Forelimb muscle (tissue), 1 donor: ENCODE measurements around the gene ACADVL. TPM values are rescaled to one million over a fixed set of nuclear protein-coding genes. Genes with fewer than 3 reads are reported as not detected.
A peak's percentile ranks its signal among the peaks of the same experiment; 100 is the strongest.
"Not testable (repeated sequence)": the region's sequence is repeated elsewhere in the genome, so short reads cannot be mapped to it uniquely, and the experiment has no call there.

Experiments
- DNase-seq: peaks from one replicate; pipeline ENCODE4 v3.0.0-alpha.2; 2013; ENCODE audit warnings: low read depth
- polyA plus RNA-seq: library from polyadenylated mRNA; unstranded; fragments of 120-200 nt; gene quantifications from one replicate; pipeline ENCODE4 v1.2.1, GENCODE V29; 2013; ENCODE audit not compliant: insufficient read length

The ACADVL gene
- polyA plus RNA-seq, 1 donor: 243 TPM

DNA sequence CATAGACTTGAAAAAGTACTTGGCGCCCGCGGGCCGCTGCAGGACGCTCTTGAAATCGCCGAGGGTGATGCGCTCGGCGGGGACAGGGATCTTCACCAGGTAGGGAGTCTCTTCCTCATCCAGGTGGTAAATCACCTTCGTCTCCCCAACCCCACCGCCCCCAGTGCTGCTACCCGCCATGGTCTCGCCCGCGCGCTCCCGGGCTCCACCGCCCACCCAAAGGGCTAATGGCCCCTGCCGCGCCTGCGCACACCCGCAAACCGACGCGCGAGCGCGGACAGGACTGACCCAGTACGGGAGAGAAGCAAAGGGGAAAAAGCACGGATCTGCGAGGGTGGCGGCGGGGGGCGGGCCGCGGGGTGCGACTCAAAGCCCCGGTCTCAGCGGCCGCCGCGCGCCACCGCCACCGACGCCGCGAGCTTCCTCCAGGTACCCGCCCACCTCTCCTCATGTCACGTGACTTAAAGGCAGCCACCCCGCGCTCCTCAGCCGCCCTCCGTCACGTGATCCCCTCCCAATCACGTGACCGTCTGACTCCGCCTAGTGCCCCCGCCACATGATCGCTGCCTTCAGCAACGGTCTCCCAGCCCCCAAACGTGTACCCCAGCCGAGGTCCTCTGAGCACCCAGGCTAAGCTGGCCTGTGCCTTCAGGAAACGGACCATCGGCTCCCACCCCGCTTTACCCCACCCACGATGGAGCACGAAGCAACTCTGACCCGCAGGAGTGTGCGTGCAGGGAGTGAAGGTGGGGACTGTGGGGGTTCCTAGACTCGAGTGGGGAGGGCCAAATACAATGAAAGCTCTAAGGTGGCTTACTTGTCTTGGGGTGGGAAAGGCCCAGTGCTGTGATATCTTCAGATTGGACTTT is 14.6 kb downstream of the ACADVL start, which contains the start of gene DVL2:
Gene DVL2 (minus strand): TSS at position 435 of the 869 bp plus-strand sequence. CDS start 255 bp downstream, at position 180.
- peak; percentile 82 for DNase-seq

DNA sequence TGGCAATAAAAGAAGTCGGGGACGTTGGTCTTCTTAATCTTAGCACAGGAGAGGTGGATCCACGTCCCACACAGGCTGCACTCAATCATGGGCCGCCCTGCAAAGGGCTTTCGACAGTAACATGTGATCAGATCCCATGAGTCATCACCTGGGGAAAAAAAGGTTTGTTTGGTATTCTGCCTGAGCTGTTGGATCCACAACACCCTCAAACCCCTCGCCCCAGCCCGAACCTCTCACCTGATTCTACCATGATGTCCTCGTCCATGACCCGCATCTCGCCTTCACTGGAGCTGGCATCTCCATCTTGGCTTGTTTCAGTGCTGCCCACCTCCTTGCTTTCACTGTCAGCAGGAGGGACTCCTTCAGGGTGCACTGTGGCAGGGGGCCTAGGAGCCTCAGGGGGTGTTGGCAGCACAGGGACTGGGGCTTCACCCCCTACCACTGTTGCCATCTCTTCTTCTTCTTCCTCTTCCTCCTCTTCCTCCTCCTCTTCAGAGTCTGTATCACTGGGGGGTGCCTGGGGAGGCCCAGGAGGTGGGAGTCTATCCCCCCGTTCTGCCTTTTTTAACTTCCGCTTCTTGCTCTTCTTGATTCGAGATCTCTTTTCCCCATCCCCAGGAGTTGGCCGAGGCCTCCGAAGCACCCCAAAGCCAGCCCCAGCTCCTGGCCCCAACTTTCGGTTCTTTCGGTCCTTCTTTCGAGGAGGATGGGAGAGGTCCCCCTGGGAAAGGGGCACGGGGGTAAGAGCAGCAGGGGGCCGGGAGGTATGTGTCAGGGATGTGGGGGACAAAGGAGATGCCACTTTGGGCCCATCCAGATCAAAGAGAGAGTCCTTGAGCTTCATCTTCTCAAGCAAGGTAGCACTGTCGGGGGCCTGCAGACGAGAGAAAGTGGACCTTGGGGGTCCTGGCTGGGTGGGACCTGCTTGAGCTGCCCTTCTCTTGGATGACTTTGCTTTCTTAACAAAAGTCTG is 16.2 kb downstream of the ACADVL start:
- no peak for DNase-seq

DNA sequence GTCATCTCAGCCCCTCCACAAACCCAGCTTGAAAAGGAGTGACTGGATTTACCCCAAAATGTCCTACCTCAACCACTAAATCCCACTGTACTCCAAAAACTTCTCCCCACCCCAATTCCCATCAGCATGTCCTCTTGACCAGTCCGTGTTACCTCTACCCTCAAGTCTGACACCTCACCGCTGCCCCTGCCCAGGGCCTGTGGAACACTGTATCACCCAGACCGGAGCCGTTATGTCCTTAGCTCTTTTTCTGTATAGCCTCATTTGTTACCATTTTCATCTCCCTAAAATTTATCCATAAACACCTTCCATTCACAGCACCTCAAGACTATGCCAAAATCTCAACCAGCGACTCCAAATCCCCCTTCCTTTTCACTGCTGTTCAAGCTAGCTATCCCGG is 17.1 kb downstream of the ACADVL start:
- DNase-seq: no peak

DNA sequence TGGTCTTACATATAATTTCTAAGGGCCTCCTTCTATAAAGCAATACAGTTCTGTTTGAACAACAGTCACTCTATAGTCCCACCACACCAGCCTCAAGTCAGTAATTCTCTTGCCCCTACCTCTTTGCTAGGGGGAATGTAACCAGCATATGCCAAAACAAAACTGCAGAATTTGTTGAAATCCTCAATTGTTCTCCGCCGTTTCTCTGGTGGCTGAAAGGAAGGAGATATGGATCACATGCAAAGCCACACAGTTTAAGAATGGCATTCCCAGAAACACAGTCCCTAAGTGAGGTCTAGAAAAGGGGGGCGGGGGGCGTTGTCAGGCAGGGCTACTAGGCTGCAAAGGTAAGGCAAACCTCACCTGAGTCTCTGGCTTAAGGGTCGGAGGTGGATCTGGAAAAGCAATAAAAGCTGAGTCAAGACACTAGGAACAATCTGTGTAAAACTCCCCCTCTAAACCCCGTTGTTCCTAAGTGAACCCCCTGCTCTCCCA is 17.6 kb downstream of the ACADVL start:
- no peak for DNase-seq

DNA sequence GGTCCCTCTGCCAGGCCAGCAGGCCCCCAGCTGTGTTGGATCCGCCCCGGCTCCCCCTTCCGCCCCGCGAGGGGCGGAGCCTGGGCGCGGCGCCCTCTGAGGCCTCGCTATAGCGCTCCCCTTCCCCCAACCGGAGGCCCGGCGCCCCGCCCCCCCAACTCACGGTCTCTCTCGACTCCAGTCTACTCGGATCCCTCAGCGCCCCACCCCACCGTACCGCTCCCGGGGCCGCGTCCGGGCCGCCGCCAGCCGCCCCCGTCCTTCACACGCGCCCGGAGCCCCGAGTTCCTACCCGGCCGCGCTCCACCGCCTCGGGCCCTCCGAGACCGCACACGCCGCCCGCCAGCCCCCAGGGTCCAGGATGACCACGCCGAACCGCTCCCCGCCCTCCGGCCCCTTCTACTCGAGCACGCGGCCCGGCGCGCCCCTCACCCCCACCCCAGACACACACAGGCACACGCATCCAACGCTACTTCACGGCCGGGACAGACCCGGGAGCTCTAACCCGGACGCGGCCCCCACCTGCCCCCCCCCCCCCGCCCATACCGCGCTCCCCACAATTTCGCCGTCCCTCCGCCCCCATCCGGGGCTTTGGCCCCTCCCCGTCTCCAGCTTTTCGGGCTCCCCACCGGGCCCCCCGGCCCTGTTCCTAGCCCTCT is 18.2 kb downstream of the ACADVL start:
- DNase-seq: no peak

DNA sequence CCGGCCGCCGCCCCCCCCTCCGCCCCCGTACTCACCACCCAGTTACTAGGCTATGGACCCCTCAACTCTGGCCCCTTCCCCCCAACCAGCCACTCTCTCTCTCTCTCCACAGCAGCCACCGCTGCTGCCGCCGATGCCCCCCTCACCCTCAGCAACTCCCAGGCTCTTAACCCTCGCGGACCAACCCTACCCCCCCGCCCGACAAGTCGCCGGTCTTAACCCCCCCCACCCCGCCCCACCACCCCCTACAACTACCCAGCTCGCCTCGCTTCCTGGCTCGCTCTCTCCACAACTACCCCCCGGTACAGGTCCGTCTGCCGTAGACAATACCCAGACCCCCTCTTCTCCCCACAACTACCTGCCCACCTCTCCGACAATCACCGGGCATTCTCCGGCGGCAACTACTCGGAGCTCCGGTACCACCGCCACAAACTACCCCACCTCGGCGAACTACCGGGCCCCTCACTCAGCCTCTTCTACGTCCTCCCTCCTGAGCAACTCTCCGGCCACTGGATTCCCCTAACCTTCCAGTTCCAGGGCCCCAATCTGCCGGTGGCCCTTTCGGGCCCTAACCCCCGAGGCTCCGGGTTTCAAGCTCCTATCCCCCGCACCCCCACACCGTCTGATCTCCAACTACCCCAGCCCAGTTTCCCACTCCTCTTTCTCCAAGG is 18.8 kb downstream of the ACADVL start:
- DNase-seq: no peak

DNA sequence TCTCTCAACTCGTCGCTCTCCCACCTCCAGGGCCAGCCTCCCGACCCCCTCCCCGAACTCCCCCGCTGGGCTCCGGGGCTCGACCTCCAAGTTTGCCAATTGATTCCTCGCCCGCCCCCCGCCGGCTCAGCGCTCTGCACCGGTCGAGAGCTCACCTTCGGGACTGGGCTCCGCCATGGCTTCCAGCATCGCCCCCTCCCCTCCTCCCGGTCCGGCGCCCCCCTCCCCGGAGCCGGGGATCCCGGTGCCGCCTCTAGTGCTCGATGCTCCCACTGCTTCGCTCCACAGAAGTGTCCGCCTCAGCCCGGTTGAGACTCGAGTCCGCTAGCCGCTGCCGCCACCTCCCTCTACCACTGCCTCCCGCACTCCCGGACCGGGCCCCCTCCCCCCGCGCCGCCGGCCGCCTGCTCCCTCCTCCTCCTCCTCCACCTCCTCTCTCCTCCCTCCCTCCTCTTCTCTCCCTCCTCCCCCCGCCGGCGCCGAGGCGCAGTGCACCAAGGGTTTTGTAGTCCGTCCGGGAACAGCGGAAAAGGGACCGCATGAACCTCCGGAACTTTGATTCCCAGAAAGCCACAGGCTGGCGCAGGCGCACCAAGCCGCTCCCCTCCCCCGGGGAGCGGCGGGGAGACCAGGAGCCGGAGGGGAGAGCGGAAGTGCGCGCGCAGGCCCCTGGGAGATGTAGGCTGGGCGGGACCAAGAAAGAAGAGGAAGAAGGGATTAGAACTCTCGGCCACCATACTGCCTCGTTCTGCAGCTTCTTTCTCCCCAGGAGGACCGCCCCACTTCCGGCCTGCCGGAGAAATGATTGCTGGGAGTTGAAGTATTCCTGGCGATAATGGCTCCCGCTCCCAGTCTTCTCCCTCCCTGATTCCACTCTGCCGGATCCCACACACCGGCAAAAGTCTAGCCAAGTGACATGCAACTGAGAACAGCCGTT is 19.6 kb downstream of the ACADVL start, which contains the start of gene PHF23:
Gene PHF23 (minus strand): TSS at position 367 of the 937 bp plus-strand sequence. CDS start 178 bp downstream, at position 189.
- DNase-seq: peak; percentile 100

DNA sequence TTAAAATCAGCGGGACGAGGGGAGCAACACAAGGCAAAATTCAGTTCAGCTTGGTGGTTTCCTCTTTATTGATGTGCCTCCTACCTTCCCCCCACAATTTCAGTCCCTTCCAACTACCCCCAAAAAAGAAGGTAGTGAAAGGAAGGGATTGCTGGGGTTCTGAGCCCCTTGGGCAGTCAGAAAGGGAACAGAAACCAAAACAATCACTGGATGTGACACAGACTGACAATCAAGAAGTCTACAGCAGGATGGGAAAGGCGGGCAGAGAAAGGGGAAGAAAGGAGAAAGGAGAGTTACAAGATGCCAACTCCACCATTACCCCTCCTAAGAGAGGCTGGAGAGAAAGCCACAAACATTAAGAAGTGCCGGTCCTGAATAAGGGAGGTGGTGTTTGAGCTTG is 20.6 kb downstream of the ACADVL start:
- no peak for DNase-seq

DNA sequence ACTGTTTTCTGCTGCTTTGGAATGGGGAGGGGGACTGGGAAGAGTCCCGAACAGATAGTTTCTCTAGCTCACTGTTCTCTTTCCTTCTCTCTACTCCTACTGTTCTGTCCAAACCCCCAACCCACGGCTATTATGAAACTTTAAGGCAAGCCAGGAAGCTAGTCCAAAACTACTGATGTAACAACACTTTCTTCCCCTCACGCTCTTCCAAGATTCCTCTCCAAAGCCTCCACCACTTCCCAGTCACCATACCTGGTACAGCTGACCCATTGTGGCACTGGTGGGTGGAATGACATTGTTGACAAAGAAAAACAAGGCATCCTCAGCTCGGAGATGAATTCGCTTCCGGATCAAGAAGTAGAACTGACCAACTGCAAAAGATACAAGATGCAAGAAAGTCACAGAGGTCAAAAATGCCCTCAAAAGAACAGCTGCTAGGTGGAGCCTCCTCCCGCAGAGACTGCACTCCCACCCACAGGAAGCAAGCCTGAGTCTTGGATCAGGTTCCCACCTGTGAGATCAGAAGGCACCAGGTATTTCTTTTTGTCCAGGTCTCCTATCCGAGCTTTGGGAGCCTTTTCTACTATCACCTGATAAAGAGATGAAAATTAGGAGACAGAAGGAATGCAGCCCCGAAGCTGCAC is 21.5 kb downstream of the ACADVL start:
- no peak for DNase-seq

DNA sequence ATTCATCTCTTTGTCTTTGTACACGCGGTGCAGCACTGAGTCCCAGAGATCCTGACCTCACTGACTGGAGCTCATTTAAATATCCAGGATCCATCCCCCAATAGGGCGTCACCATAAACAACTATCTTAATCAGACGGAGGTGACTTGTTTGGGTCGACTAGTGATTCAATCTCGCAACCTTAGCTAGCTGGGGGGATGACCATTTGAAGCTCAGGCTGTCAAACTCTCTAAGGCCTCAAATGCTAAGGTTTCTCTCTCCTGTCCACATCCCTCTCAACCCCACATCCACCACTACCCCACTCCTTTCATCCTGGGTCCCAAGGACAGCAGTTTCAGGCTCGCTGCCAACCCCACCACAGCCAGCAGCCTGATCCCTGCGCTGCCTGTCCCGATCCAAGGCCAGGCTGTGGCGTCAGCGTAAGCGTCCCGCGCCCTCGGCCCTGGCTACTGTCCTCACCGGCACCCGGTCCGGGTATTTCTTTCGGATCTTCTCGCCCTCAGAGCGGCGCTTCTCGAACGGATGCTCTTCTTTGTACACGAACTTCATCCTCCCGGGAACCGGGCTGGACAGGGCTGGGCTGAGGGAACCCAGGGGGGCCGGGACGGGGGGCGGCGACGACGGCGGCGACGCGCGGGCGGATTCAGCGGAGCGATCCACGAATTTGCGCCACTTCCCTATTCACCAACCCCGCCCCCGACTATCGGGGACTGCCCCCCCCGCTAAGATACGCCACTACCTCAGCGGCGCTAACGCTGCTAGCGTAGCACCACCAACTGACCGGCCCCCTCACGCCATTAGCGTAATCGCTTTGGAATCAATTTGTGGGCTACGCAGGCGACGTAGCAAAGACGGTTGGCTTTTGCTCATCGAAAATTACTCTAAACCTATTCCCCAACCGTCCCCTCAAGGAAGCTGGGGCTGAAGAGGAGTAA is 22.3 kb downstream of the ACADVL start, which contains the start of gene GABARAP:
Gene GABARAP (minus strand): TSS at position 667 of the 934 bp plus-strand sequence. CDS start 119 bp downstream, at position 548.
- DNase-seq: peak; percentile 86

DNA sequence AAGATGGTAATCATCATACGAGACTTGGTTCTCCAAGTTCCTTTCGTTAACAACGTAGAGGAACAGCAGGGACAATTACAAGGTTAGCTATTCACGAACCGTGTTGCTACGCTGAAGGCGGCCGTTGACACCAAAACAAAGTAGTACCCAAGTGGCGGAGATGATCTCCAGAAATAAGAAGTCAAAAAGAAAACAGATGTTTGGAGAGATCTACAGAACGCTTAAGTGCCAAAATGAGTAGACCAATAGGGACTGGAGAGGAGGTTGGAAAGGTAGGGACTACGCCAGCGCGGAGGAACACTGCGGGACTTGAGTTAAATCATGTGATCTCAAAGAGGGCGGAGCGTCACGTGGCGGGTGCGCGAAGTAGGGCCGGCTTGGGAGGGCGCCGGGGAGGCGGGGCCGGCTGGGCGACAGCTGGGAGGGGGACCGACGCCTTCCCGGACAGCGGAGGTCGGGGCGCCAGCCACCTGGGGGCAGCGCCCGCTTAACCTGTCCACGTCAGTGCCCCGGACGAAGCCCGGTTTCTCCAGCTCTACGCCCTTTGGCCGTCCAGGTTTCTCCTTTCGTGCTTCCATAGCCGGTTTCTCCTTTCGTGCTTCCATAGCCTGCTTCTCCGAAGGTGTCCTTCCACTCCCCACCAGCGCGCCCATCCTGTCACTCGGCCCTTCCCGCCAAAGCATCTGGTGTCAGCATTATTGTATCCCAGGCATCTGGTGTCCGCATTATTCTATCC is 23.1 kb downstream of the ACADVL start:
- DNase-seq: peak; percentile 91

DNA sequence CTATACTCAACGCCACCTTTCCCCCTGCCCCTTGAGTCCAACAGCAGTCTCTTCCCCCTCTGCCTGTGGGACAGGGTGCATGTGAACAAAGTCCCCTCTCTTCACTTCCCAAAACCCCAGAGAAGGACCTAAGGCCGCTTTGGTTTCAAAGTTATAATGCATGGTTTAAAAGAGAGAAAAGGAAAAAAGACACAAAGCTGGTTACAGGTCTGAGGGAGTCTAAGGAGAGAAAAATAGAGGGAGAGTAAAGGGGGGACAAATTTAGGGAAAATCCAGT is 23.7 kb downstream of the ACADVL start:
- DNase-seq: no peak

DNA sequence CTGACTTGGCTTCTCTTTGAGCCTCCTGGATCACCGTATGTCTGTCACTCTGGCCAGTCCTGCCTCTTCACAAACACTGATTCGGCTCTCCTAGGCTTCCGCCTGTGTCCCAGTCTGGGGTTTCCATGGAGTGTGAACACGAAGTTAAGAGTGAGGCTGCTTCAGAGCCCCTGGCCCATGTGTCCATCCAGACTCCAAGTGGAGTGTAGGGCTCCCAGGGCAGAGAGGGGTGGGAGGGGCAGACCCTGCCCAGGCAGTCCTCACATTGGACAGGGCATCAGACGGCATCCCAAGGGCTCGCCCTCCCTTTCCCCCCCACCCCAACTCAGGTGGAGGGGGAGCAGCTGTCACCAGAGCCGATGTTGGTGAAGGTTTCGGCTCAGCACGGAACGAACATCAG is 24.1 kb downstream of the ACADVL start:
- DNase-seq: not testable (repeated sequence)

DNA sequence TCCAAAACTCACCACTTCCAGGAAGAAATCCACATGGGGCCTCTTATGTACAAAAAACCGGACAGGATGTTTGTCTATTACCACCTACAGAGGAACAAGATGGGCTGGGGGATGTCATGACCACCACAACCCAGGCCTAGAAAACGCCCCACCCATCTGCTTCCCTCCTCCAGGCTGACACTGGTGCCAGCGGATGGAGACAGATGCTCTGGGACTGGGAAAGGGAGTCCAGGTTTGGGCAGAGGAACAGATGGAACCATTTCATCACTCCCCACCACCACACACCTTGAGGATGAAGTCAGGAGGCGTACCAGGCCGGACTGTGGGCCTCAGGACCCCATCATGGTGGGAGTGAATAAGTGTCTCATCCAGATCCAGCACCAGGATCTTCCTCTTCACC is 27.0 kb downstream of the ACADVL start:
- no peak for DNase-seq

DNA sequence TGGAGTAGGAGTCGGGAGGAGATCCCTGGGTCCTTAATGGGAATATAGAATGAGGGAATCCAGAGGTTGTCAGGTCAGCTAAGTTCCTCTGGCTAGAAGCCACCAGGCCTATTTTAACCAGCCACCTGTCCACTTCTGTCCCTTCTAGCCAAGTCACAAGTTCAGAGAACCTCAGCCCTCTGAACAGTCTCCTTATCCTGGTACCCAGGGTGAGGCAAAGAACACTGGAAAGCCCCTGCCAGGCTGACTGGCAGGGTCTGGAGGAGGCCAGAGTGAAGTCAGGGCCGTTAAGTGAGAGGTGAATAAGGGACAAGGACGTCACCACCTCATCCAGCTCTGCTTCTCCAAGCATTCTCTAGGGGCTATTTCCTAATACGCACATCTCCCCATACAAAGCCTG is 29.1 kb downstream of the ACADVL start:
- DNase-seq: no peak

DNA sequence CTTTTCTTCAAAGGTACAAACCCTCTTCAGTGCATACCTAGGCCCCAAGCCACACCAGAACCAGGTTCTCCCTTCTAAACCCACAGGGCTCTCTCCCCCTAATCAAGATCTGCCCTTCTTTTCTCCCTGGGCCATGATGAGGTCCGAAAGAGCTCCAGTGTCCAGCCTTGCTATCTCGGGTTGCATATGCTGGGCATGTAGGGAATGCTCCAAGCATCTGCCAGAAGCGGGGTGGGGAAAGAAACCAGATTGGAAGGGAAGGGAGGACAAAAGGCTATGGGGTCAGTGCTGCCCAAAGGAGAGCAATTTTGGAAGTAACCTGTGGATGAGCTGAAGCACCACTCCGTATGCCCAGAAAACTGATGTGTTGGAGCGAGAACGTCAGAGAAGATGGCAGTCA is 29.5 kb downstream of the ACADVL start:
- DNase-seq: no peak

DNA sequence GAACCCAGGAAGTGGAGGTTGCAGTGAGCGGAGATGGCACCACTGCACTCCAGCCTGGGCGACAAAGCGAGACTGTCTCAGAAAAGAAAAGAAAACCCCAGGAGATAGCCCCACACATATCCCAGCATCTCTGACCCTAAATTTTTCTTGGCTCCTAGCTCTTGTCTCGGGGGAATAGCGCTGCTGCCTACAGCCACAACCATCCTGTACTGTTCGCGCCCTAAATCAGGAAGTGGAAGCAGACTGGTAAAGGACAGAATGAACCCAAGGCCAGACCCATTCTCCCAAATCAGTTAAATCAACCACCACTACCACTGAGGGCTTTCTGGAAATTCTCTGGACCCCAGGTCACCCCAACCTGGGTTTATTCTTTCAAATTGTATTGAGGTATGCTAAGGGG is 30.1 kb downstream of the ACADVL start:
- no peak for DNase-seq
